WTC11 (cell line): ENCODE results near the gene REST.

Experiments
- CREB1 ChIP-seq: sonication (generic); formaldehyde crosslinking; IDR thresholded peaks from 2 replicates; pipeline ENCODE4 v1.8.0; 2023; ENCODE audit warnings: mild to moderate bottlenecking, missing genetic modification reagents
- CREM ChIP-seq: sonication (generic); formaldehyde crosslinking; IDR thresholded peaks from 2 replicates; pipeline ENCODE4 v1.8.1; 2022; ENCODE audit warnings: mild to moderate bottlenecking, missing genetic modification reagents, moderate library complexity
- FOXK1 ChIP-seq: sonication (generic); formaldehyde crosslinking; IDR thresholded peaks from 2 replicates; pipeline ENCODE4 v1.8.0; 2022; ENCODE audit warnings: mild to moderate bottlenecking, moderate library complexity, missing genetic modification reagents
- IRF2 ChIP-seq: sonication (generic); formaldehyde crosslinking; IDR thresholded peaks from 2 replicates; pipeline ENCODE4 v1.8.0; 2022; ENCODE audit warnings: low read depth, missing genetic modification reagents, borderline replicate concordance
- JUN ChIP-seq: sonication (generic); formaldehyde crosslinking; IDR thresholded peaks from 2 replicates; pipeline ENCODE4 v1.8.0; 2023; ENCODE audit warnings: mild to moderate bottlenecking, missing genetic modification reagents
- MYBL2 ChIP-seq: sonication (generic); formaldehyde crosslinking; IDR thresholded peaks from 2 replicates; pipeline ENCODE4 v1.8.1; 2023; ENCODE audit warnings: mild to moderate bottlenecking, moderate library complexity, missing genetic modification reagents
- TCF7 ChIP-seq: sonication (generic); formaldehyde crosslinking; IDR thresholded peaks from 2 replicates; pipeline ENCODE4 v1.8.0; 2022; ENCODE audit warnings: mild to moderate bottlenecking, low read depth, missing genetic modification reagents, moderate library complexity
- ZNF219 ChIP-seq: sonication (generic); formaldehyde crosslinking; IDR thresholded peaks from 2 replicates; pipeline ENCODE4 v1.8.0; 2023; ENCODE audit warnings: missing genetic modification reagents, mild to moderate bottlenecking, borderline replicate concordance
- TF ChIP-seq, protein P1 (sequence below): fragments of 200-600 bp; IDR thresholded peaks from 2 replicates; pipeline ENCODE4 v1.8.0; 2022; ENCODE audit warnings: antibody characterized with exemption
- TF ChIP-seq, protein P2 (sequence below): sonication (generic); formaldehyde crosslinking; IDR thresholded peaks from 2 replicates; pipeline ENCODE4 v1.8.1; 2022; ENCODE audit warnings: low read depth, missing genetic modification reagents, borderline replicate concordance
- TF ChIP-seq, protein P3 (sequence below): sonication (generic); formaldehyde crosslinking; IDR thresholded peaks from 2 replicates; pipeline ENCODE4 v1.8.1; 2023; ENCODE audit warnings: mild to moderate bottlenecking, moderate library complexity, missing genetic modification reagents
- TF ChIP-seq, protein P4 (sequence below): sonication (generic); formaldehyde crosslinking; conservative IDR thresholded peaks from 2 replicates; pipeline ENCODE4 v1.8.1; 2023; ENCODE audit warnings: mild to moderate bottlenecking, low read depth, missing genetic modification reagents, moderate library complexity
- TF ChIP-seq, protein P5 (sequence below): sonication (generic); formaldehyde crosslinking; IDR thresholded peaks from 2 replicates; pipeline ENCODE4 v1.8.0; 2022; ENCODE audit warnings: mild to moderate bottlenecking, missing genetic modification reagents
- TF ChIP-seq, protein P6 (sequence below): sonication (generic); formaldehyde crosslinking; IDR thresholded peaks from 2 replicates; pipeline ENCODE4 v1.8.1; 2023; ENCODE audit warnings: mild to moderate bottlenecking, missing genetic modification reagents, moderate library complexity

DNA sequence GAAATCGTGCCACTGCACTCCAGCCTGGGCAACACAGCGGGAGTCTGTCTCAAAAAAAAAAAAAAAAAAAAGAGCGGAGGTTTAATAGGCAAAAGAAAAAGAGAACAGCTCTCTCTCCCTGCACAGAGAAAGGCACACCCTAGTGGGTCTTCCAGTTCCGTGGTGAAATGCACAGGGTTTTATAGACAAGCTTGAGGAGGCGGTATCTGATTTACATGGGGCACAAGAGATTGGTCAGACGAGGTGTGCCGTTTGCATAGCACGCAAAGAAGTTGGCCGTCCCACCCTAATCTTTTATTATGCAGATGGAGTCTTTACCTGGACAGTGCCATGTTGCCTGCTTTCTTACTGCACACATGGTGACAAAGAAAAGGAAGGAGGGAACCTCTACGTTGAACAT is 33.5 kb upstream of the REST start:
- TF ChIP-seq MYBL2 (CRISPR knock-in tag) (no peak), FOXK1 (CRISPR knock-in tag) (no peak), IRF2 (no peak), JUN (CRISPR knock-in tag) (no peak), CREM (CRISPR knock-in tag) (no peak), CREB1 (CRISPR knock-in tag) (no peak), ZNF219 (CRISPR knock-in tag) (no peak), TCF7 (CRISPR knock-in tag) (no peak)
- TF ChIP-seq, protein P1, sequence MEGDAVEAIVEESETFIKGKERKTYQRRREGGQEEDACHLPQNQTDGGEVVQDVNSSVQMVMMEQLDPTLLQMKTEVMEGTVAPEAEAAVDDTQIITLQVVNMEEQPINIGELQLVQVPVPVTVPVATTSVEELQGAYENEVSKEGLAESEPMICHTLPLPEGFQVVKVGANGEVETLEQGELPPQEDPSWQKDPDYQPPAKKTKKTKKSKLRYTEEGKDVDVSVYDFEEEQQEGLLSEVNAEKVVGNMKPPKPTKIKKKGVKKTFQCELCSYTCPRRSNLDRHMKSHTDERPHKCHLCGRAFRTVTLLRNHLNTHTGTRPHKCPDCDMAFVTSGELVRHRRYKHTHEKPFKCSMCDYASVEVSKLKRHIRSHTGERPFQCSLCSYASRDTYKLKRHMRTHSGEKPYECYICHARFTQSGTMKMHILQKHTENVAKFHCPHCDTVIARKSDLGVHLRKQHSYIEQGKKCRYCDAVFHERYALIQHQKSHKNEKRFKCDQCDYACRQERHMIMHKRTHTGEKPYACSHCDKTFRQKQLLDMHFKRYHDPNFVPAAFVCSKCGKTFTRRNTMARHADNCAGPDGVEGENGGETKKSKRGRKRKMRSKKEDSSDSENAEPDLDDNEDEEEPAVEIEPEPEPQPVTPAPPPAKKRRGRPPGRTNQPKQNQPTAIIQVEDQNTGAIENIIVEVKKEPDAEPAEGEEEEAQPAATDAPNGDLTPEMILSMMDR, result no peak
- TF ChIP-seq, protein P2, sequence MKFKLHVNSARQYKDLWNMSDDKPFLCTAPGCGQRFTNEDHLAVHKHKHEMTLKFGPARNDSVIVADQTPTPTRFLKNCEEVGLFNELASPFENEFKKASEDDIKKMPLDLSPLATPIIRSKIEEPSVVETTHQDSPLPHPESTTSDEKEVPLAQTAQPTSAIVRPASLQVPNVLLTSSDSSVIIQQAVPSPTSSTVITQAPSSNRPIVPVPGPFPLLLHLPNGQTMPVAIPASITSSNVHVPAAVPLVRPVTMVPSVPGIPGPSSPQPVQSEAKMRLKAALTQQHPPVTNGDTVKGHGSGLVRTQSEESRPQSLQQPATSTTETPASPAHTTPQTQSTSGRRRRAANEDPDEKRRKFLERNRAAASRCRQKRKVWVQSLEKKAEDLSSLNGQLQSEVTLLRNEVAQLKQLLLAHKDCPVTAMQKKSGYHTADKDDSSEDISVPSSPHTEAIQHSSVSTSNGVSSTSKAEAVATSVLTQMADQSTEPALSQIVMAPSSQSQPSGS, result no peak
- TF ChIP-seq, protein P3, sequence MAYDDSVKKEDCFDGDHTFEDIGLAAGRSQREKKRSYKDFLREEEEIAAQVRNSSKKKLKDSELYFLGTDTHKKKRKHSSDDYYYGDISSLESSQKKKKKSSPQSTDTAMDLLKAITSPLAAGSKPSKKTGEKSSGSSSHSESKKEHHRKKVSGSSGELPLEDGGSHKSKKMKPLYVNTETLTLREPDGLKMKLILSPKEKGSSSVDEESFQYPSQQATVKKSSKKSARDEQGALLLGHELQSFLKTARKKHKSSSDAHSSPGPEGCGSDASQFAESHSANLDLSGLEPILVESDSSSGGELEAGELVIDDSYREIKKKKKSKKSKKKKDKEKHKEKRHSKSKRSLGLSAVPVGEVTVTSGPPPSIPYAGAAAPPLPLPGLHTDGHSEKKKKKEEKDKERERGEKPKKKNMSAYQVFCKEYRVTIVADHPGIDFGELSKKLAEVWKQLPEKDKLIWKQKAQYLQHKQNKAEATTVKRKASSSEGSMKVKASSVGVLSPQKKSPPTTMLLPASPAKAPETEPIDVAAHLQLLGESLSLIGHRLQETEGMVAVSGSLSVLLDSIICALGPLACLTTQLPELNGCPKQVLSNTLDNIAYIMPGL (CRISPR knock-in tag), result no peak
- TF ChIP-seq, protein P4, sequence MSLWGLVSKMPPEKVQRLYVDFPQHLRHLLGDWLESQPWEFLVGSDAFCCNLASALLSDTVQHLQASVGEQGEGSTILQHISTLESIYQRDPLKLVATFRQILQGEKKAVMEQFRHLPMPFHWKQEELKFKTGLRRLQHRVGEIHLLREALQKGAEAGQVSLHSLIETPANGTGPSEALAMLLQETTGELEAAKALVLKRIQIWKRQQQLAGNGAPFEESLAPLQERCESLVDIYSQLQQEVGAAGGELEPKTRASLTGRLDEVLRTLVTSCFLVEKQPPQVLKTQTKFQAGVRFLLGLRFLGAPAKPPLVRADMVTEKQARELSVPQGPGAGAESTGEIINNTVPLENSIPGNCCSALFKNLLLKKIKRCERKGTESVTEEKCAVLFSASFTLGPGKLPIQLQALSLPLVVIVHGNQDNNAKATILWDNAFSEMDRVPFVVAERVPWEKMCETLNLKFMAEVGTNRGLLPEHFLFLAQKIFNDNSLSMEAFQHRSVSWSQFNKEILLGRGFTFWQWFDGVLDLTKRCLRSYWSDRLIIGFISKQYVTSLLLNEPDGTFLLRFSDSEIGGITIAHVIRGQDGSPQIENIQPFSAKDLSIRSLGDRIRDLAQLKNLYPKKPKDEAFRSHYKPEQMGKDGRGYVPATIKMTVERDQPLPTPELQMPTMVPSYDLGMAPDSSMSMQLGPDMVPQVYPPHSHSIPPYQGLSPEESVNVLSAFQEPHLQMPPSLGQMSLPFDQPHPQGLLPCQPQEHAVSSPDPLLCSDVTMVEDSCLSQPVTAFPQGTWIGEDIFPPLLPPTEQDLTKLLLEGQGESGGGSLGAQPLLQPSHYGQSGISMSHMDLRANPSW (CRISPR knock-in tag), result no peak
- TF ChIP-seq, protein P5, sequence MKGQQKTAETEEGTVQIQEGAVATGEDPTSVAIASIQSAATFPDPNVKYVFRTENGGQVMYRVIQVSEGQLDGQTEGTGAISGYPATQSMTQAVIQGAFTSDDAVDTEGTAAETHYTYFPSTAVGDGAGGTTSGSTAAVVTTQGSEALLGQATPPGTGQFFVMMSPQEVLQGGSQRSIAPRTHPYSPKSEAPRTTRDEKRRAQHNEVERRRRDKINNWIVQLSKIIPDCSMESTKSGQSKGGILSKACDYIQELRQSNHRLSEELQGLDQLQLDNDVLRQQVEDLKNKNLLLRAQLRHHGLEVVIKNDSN (CRISPR knock-in tag), result no peak
- TF ChIP-seq, protein P6, sequence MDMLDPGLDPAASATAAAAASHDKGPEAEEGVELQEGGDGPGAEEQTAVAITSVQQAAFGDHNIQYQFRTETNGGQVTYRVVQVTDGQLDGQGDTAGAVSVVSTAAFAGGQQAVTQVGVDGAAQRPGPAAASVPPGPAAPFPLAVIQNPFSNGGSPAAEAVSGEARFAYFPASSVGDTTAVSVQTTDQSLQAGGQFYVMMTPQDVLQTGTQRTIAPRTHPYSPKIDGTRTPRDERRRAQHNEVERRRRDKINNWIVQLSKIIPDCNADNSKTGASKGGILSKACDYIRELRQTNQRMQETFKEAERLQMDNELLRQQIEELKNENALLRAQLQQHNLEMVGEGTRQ (CRISPR knock-in tag), result no peak
